T-helper 2 cell treated with Interferon-gamma antibody and Interleukin-4, amounts not matched to agents 100 ng/mL and 5 ng/mL, for 36 hours (primary cell): ENCODE data around the gene MAN1A1. TPM values are rescaled to one million over a fixed set of nuclear protein-coding genes. Genes with fewer than 3 reads are reported as not detected.

Experiments used
- intact Hi-C: fragments of 100-400 bp; cut with micrococcal nuclease; formaldehyde crosslinking; loops from one replicate; pipeline ENCODE4 v1.15.1; 2023
- total RNA-seq: library from RNA; stranded (reverse); gene quantifications from 2 replicates; pipeline ENCODE4 v1.2.3, GENCODE V29; 2022

Gene MAN1A1
- total RNA-seq, 1 donor from 2014 or later: 24.2 TPM

- intact Hi-C loops: loop anchor here (2.0 to 10.0 kb wide), 3 partner anchors 15 to 640 kb away; no protein-coding TSS in a partner anchor
Observed at GRCh38 chr6:119347466-119348095, 2.0 kb downstream of the MAN1A1 start.

- intact Hi-C loops: loop anchor here (2.0 to 10.0 kb wide), 3 partner anchors 14 to 640 kb away; no protein-coding TSS in a partner anchor
Observed at GRCh38 chr6:119346936-119347335, 2.6 kb downstream of the MAN1A1 start.

GRCh38 chr6:119346450-119346849, 3.1 kb downstream of the MAN1A1 start:
- intact Hi-C loops: loop anchor here (2.0 to 10.0 kb wide), 3 partner anchors 14 to 639 kb away; no protein-coding TSS in a partner anchor

- intact Hi-C loops: loop anchor here (5.0 to 10.0 kb wide), 2 partner anchors 510 to 638 kb away; no protein-coding TSS in a partner anchor
Observed at GRCh38 chr6:119345114-119345513, 4.4 kb downstream of the MAN1A1 start.

GRCh38 chr6:119344306-119344705, 5.3 kb downstream of the MAN1A1 start:
- intact Hi-C loops: loop anchor here (10.0 kb wide), 1 partner anchor 510 kb away; no protein-coding TSS in a partner anchor

- intact Hi-C loops: loop anchor here (10.0 kb wide), 1 partner anchor 511 kb away; no protein-coding TSS in a partner anchor
Observed at GRCh38 chr6:119343573-119344146, 5.9 kb downstream of the MAN1A1 start.

- intact Hi-C loops: loop anchor here (10.0 kb wide), 1 partner anchor 512 kb away; no protein-coding TSS in a partner anchor
Observed at GRCh38 chr6:119343167-119343566, 6.4 kb downstream of the MAN1A1 start.

- intact Hi-C loops: loop anchor here (10.0 kb wide), 1 partner anchor 512 kb away; no protein-coding TSS in a partner anchor
Observed at GRCh38 chr6:119342430-119342829, 7.1 kb downstream of the MAN1A1 start.

- intact Hi-C loops: loop anchor here (10.0 kb wide), 1 partner anchor 514 kb away; no protein-coding TSS in a partner anchor
Observed at GRCh38 chr6:119340796-119341487, 8.6 kb downstream of the MAN1A1 start.

- intact Hi-C loops: loop anchor here (10.0 kb wide), 1 partner anchor 515 kb away; no protein-coding TSS in a partner anchor
Observed at GRCh38 chr6:119339941-119340456, 9.6 kb downstream of the MAN1A1 start.

- intact Hi-C loops: no loop called here
Observed at GRCh38 chr6:119337762-119338161, 11.8 kb downstream of the MAN1A1 start.

GRCh38 chr6:119337252-119337651, 12.3 kb downstream of the MAN1A1 start:
- intact Hi-C loops: no loop called here

- intact Hi-C loops: no loop called here
Observed at GRCh38 chr6:119334535-119335264, 14.9 kb downstream of the MAN1A1 start.

- intact Hi-C loops: loop anchor here (2.0 kb wide), 1 partner anchor 13 kb away; no protein-coding TSS in a partner anchor
Observed at GRCh38 chr6:119333707-119334295, 15.8 kb downstream of the MAN1A1 start.

- intact Hi-C loops: loop anchor here (2.0 kb wide), 1 partner anchor 14 kb away; no protein-coding TSS in a partner anchor
Observed at GRCh38 chr6:119333063-119333609, 16.4 kb downstream of the MAN1A1 start.

- intact Hi-C loops: loop anchor here (2.0 kb wide), 1 partner anchor 15 kb away; no protein-coding TSS in a partner anchor
Observed at GRCh38 chr6:119331663-119332286, 17.8 kb downstream of the MAN1A1 start.

- intact Hi-C loops: no loop called here
Observed at GRCh38 chr6:119330520-119331113, 18.9 kb downstream of the MAN1A1 start.

GRCh38 chr6:119329794-119330180, 19.8 kb downstream of the MAN1A1 start:
- intact Hi-C loops: no loop called here
